GM23338 (cell line): ENCODE results near the gene COL9A1. TPM values are rescaled to one million over a fixed set of nuclear protein-coding genes. Genes with fewer than 3 reads are reported as not detected.

Experiments used
- ATAC-seq: fragments of 200-7000 bp; cut with Tn5 transposase; 3 replicates; pipeline ENCODE4 v1.9.1; 2020
- DNase-seq: peaks from one replicate; pipeline ENCODE4 v3.0.0-alpha.2; 2015; ENCODE audit warnings: low spot score
- H2AFZ ChIP-seq: fragments of 200-600 bp; sonication (generic); 2 replicates; pipeline ENCODE4 v1.8.0; 2016; ENCODE audit warnings: antibody characterized with exemption, mild to moderate bottlenecking, moderate library complexity
- H3F3A ChIP-seq: fragments of 200-600 bp; sonication (generic); replicated peaks from 2 replicates; pipeline ENCODE4 v1.8.0; 2017; ENCODE audit warnings: antibody characterized with exemption, mixed run types, low read depth
- H3K27ac ChIP-seq: fragments of 200-600 bp; sonication (generic); 2 replicates; pipeline ENCODE4 v1.6.1; 2016; ENCODE audit warnings: low read depth
- H3K27me3 ChIP-seq: fragments of 200-600 bp; sonication (generic); 2 replicates; pipeline ENCODE4 v1.8.0; 2016; ENCODE audit warnings: mild to moderate bottlenecking, mixed run types, moderate library complexity; ENCODE audit not compliant: insufficient read depth
- H3K36me3 ChIP-seq: fragments of 200-600 bp; sonication (generic); 2 replicates; pipeline ENCODE4 v1.8.0; 2016; ENCODE audit warnings: mild to moderate bottlenecking; ENCODE audit not compliant: insufficient read depth
- H3K4me1 ChIP-seq: fragments of 200-600 bp; sonication (generic); 2 replicates; pipeline ENCODE4 v1.8.0; 2016; ENCODE audit warnings: mild to moderate bottlenecking, moderate library complexity; ENCODE audit not compliant: insufficient read depth
- H3K4me2 ChIP-seq: fragments of 200-600 bp; sonication (generic); 2 replicates; pipeline ENCODE4 v1.7.1; 2017; ENCODE audit warnings: mixed run types
- H3K4me3 ChIP-seq: fragments of 200-600 bp; sonication (generic); 2 replicates; pipeline ENCODE4 v1.6.1; 2016; ENCODE audit warnings: mixed run types
- H3K79me2 ChIP-seq: fragments of 200-600 bp; sonication (generic); replicated peaks from 2 replicates; pipeline ENCODE4 v1.8.0; 2017; ENCODE audit warnings: mild to moderate bottlenecking; ENCODE audit not compliant: insufficient read depth
- H3K9me2 ChIP-seq: fragments of 200-600 bp; sonication (generic); 2 replicates; pipeline ENCODE4 v1.8.0; 2017; ENCODE audit not compliant: insufficient read depth
- H4K20me1 ChIP-seq: fragments of 200-600 bp; sonication (generic); replicated peaks from 2 replicates; pipeline ENCODE4 v1.8.0; 2017; ENCODE audit warnings: mild to moderate bottlenecking; ENCODE audit not compliant: insufficient read depth
- H3K27ac Mint-ChIP-seq: 2 replicates; pipeline ENCODE4 v1.8.0; 2020; ENCODE audit warnings: inconsistent platforms, mild to moderate bottlenecking, moderate library complexity, mixed read lengths
- H3K27me3 Mint-ChIP-seq: 3 replicates; pipeline ENCODE4 v1.8.0; 2022; ENCODE audit warnings: low read depth, mild to moderate bottlenecking, moderate library complexity, mixed read lengths, inconsistent platforms; ENCODE audit not compliant: insufficient read depth, poor library complexity
- H3K36me3 Mint-ChIP-seq: 3 replicates; pipeline ENCODE4 v1.8.0; 2021; ENCODE audit warnings: low read depth, mild to moderate bottlenecking, inconsistent platforms, moderate library complexity, mixed read lengths
- H3K4me1 Mint-ChIP-seq: 3 replicates; pipeline ENCODE4 v1.8.0; 2020; ENCODE audit warnings: mild to moderate bottlenecking, inconsistent platforms, mixed read lengths
- H3K4me3 Mint-ChIP-seq: 3 replicates; pipeline ENCODE4 v1.8.0; 2021; ENCODE audit warnings: moderate library complexity, mild to moderate bottlenecking, inconsistent platforms, mixed read lengths
- H3K9me3 Mint-ChIP-seq: 3 replicates; pipeline ENCODE4 v1.8.0; 2020; ENCODE audit warnings: moderate library complexity, mild to moderate bottlenecking, inconsistent platforms, mixed read lengths
- CREB1 ChIP-seq: fragments of 250-450 bp; sonication (Bioruptor Pico); IDR thresholded peaks from 2 replicates; pipeline ENCODE4 v1.5.0; 2020; ENCODE audit warnings: low read depth, mild to moderate bottlenecking, moderate library complexity
- CTCF ChIP-seq, 2 experiments: fragments of 200-600 bp in 1 of 2; sonication (generic) in 1 of 2; conservative IDR thresholded peaks; 2 replicates each; pipeline versions ENCODE4 v1.5.1 to v1.6.1; 2016 to 2017; ENCODE audit warnings: antibody characterized with exemption in 2 of 2, low read depth in 2 of 2, mild to moderate bottlenecking in 2 of 2, moderate library complexity in 1 of 2
- ETS1 ChIP-seq: IDR thresholded peaks from 2 replicates; pipeline ENCODE4 v1.6.1; 2016; ENCODE audit warnings: antibody characterized with exemption
- EZH2 ChIP-seq: fragments of 200-600 bp; sonication (generic); IDR thresholded peaks from one replicate; pipeline ENCODE4 v1.8.0; 2017; ENCODE audit warnings: antibody characterized with exemption, mild to moderate bottlenecking, low read depth; ENCODE audit not compliant: unreplicated experiment
- JUNB ChIP-seq: IDR thresholded peaks from one replicate; pipeline ENCODE4 v1.6.1; 2016; ENCODE audit warnings: antibody characterized with exemption; ENCODE audit not compliant: unreplicated experiment
- NANOG ChIP-seq: IDR thresholded peaks from 2 replicates; pipeline ENCODE4 v1.6.1; 2016; ENCODE audit warnings: antibody characterized with exemption, borderline replicate concordance
- POLR2AphosphoS5 ChIP-seq: IDR thresholded peaks from 2 replicates; pipeline ENCODE4 v1.6.1; 2016; ENCODE audit warnings: antibody characterized with exemption, low read depth
- REST ChIP-seq: IDR thresholded peaks from one replicate; pipeline ENCODE4 v1.6.1; 2018; ENCODE audit warnings: antibody characterized with exemption; ENCODE audit not compliant: unreplicated experiment
- STAT1 ChIP-seq: IDR thresholded peaks from one replicate; pipeline ENCODE4 v1.6.1; 2016; ENCODE audit warnings: antibody characterized with exemption; ENCODE audit not compliant: unreplicated experiment
- ZNF114 ChIP-seq: fragments of 250-450 bp; sonication (Bioruptor Pico); IDR thresholded peaks from 2 replicates; pipeline ENCODE4 v1.5.0; 2020; ENCODE audit warnings: mild to moderate bottlenecking, moderate library complexity
- ZNF331 ChIP-seq: fragments of 250-450 bp; sonication (Bioruptor Pico); IDR thresholded peaks from 2 replicates; pipeline ENCODE4 v1.5.0; 2020; ENCODE audit warnings: low read depth, mild to moderate bottlenecking, moderate library complexity
- ZNF462 ChIP-seq: fragments of 250-450 bp; sonication (Bioruptor Pico); IDR thresholded peaks from 2 replicates; pipeline ENCODE4 v1.5.0; 2020; ENCODE audit warnings: mild to moderate bottlenecking, moderate library complexity
- polyA plus RNA-seq: library from polyadenylated mRNA; unstranded; fragments of >200 nt; fragmentation: Nextera tagmentation; extraction: Ambion mirVana; gene quantifications from 2 replicates; pipeline ENCODE4 v1.2.1, GENCODE V29; 2016
- total RNA-seq: library from RNA; depleted of rRNA; stranded (reverse); fragments of >200 nt; shearing (Covaris generic); gene quantifications from 2 replicates; pipeline ENCODE4 v1.2.3, GENCODE V29; 2014

COL9A1 gene
- total and polyA plus RNA-seq, 2 experiments from 2014 or later: 16.0 to 20.3 TPM

GRCh38 chr6:70184723-70185122 lies 118.2 kb downstream of the COL9A1 start (continued):
- no peak for TF ChIP-seq REST

GRCh38 chr6:70183538-70183937 lies 119.3 kb downstream of the COL9A1 start:
- H3K27ac Mint-ChIP-seq: no peak overlapping the region
- H3K4me3 Mint-ChIP-seq: no peak overlapping the region
- H4K20me1 ChIP-seq: no peaks in the 10 kb centered on the region
- H3K27me3 ChIP-seq: no peaks in the 10 kb centered on the region
- ATAC-seq: no peak
- H3K4me2 ChIP-seq: no peak overlapping the region
- no peaks in the 10 kb centered on the region for H3K4me1 ChIP-seq
- H3K4me3 ChIP-seq: no peak overlapping the region
- H3K36me3 Mint-ChIP-seq: no peaks in the 10 kb centered on the region
- H3K27me3 Mint-ChIP-seq: no peaks in the 10 kb centered on the region
- H3K79me2 ChIP-seq: no peaks in the 10 kb centered on the region
- H3K27ac ChIP-seq: no peak overlapping the region
- no peaks in the 10 kb centered on the region for H3K36me3 ChIP-seq
- H3K9me2 ChIP-seq: 0 out of 2 replicates have a peak, but pooled peaks cover 5% of the 10 kb centered on the region
- DNase-seq: no peak
- no peaks in the 10 kb centered on the region for H3K4me1 Mint-ChIP-seq
- H2AFZ ChIP-seq: no peak overlapping the region
- peaks cover 3% of the 10 kb centered on the region; the same call in 1 of the 3 replicates for H3K9me3 Mint-ChIP-seq
- H3F3A ChIP-seq: no peaks in the 10 kb centered on the region
- TF ChIP-seq ZNF331 (CRISPR knock-in tag): no peak
- TF ChIP-seq ZNF114 (CRISPR knock-in tag): no peak
- TF ChIP-seq EZH2: no peak
- TF ChIP-seq ZNF462 (CRISPR knock-in tag): no peak
- TF ChIP-seq CREB1 (CRISPR knock-in tag): no peak
- TF ChIP-seq ETS1: no peak
- TF ChIP-seq CTCF (conservative IDR thresholded peaks at IDR 0.05; ENCODE audit: low read depth in 2 of 2): no peak
- TF ChIP-seq JUNB: no peak
- TF ChIP-seq POLR2AphosphoS5: no peak
- TF ChIP-seq NANOG: no peak
- TF ChIP-seq STAT1: no peak
